ENCODE data around the gene ACY1.

The ACY1 gene

GRCh38 chr3:51946796-51947195, 36.5 kb upstream of the ACY1 start:
- no peak for DNase-seq

GRCh38 chr3:51947215-51947900, 36.0 kb upstream of the ACY1 start:
- no peak for DNase-seq

- DNase-seq: no peak
Observed at GRCh38 chr3:51948016-51948580, 35.2 kb upstream of the ACY1 start.

- DNase-seq: no peak
Observed at GRCh38 chr3:51949121-51949520, 34.2 kb upstream of the ACY1 start.

- no peak for DNase-seq
Observed at GRCh38 chr3:51950899-51951298, 32.4 kb upstream of the ACY1 start.

GRCh38 chr3:51953445-51953844, 29.9 kb upstream of the ACY1 start:
- DNase-seq: no peak

- DNase-seq: no peak
Observed at GRCh38 chr3:51954105-51954504, 29.2 kb upstream of the ACY1 start.

GRCh38 chr3:51954713-51955112, 28.6 kb upstream of the ACY1 start:
- no peak for DNase-seq

GRCh38 chr3:51955175-51955892, 28.0 kb upstream of the ACY1 start, which contains the start of gene GPR62:
GPR62 (plus strand) TSS chr3:51955381; CDS start chr3:51955653, 272 bp downstream.
- no peak for DNase-seq

GRCh38 chr3:51955893-51956770, 27.2 kb upstream of the ACY1 start:
- DNase-seq: peak; percentile 68

GRCh38 chr3:51957520-51958205, 25.7 kb upstream of the ACY1 start:
- DNase-seq: no peak

- DNase-seq: no peak
Observed at GRCh38 chr3:51958603-51959521, 24.5 kb upstream of the ACY1 start.

GRCh38 chr3:51959651-51960050, 23.7 kb upstream of the ACY1 start:
- DNase-seq: no peak

GRCh38 chr3:51960386-51960785, 22.9 kb upstream of the ACY1 start:
- no peak for DNase-seq

- DNase-seq: no peak
Observed at GRCh38 chr3:51961011-51961410, 22.3 kb upstream of the ACY1 start.

- no peak for DNase-seq
Observed at GRCh38 chr3:51961602-51962569, 21.4 kb upstream of the ACY1 start.

GRCh38 chr3:51962854-51963530, 20.3 kb upstream of the ACY1 start:
- no peak for DNase-seq

GRCh38 chr3:51963951-51964451, 19.3 kb upstream of the ACY1 start:
- DNase-seq: no peak

GRCh38 chr3:51964521-51964920, 18.8 kb upstream of the ACY1 start:
- DNase-seq: no peak
